ENCODE results near the gene SYCP2.

SYCP2 gene

GRCh38 chr20:59923514-59923913 lies 9.9 kb downstream of the SYCP2 start:
- no peak for DNase-seq (ENCODE audit: low read depth)
- TF ChIP-seq CTCF (conservative IDR thresholded peaks at IDR 0.05; ENCODE audit: control insufficient read depth, insufficient read depth, low read depth, low read length) = no peak
- H3K4me3 ChIP-seq (ENCODE audit: control insufficient read depth, low read depth, low read length) = no peak overlapping the region

GRCh38 chr20:59920944-59921343 lies 12.5 kb downstream of the SYCP2 start:
- no peak overlapping the region for H3K4me3 ChIP-seq (ENCODE audit: control insufficient read depth, low read depth, low read length)
- DNase-seq (ENCODE audit: low read depth) = no peak
- TF ChIP-seq CTCF (conservative IDR thresholded peaks at IDR 0.05; ENCODE audit: control insufficient read depth, insufficient read depth, low read depth, low read length) = no peak

GRCh38 chr20:59912609-59913008 lies 20.8 kb downstream of the SYCP2 start:
- no peak overlapping the region for H3K4me3 ChIP-seq (ENCODE audit: control insufficient read depth, low read depth, low read length)
- DNase-seq (ENCODE audit: low read depth) = no peak
- no peak for TF ChIP-seq CTCF (conservative IDR thresholded peaks at IDR 0.05; ENCODE audit: control insufficient read depth, insufficient read depth, low read depth, low read length)

- DNase-seq (ENCODE audit: low read depth) = no peak
- no peak for TF ChIP-seq CTCF (conservative IDR thresholded peaks at IDR 0.05; ENCODE audit: control insufficient read depth, insufficient read depth, low read depth, low read length)
- no peak overlapping the region for H3K4me3 ChIP-seq (ENCODE audit: control insufficient read depth, low read depth, low read length)
Measured at GRCh38 chr20:59911041-59911440, 22.4 kb downstream of the SYCP2 start.

- no peak overlapping the region for H3K4me3 ChIP-seq (ENCODE audit: control insufficient read depth, low read depth, low read length)
- DNase-seq (ENCODE audit: low read depth) = no peak
- TF ChIP-seq CTCF (conservative IDR thresholded peaks at IDR 0.05; ENCODE audit: control insufficient read depth, insufficient read depth, low read depth, low read length) = no peak
Measured at GRCh38 chr20:59908855-59909254, 24.6 kb downstream of the SYCP2 start.

GRCh38 chr20:59903621-59904020 lies 29.8 kb downstream of the SYCP2 start:
- H3K4me3 ChIP-seq (ENCODE audit: control insufficient read depth, low read depth, low read length) = no peak overlapping the region
- no peak for TF ChIP-seq CTCF (conservative IDR thresholded peaks at IDR 0.05; ENCODE audit: control insufficient read depth, insufficient read depth, low read depth, low read length)
- no peak for DNase-seq (ENCODE audit: low read depth)

GRCh38 chr20:59902470-59902869 lies 31.0 kb downstream of the SYCP2 start:
- no peak for TF ChIP-seq CTCF (conservative IDR thresholded peaks at IDR 0.05; ENCODE audit: control insufficient read depth, insufficient read depth, low read depth, low read length)
- DNase-seq (ENCODE audit: low read depth) = no peak
- no peak overlapping the region for H3K4me3 ChIP-seq (ENCODE audit: control insufficient read depth, low read depth, low read length)
